Stimulated activated CD4-positive, alpha-beta T cell treated with anti-CD3 and anti-CD28 coated beads, Interleukin-15, amount 100 ng/mL, for 1 hour (primary cell): ENCODE measurements around the gene ATXN1.
A peak's percentile ranks its signal among the peaks of the same experiment; 100 is the strongest.

Experiments used
- DNase-seq, 2 donors: peaks; one replicate each; pipeline ENCODE4 v3.0.0-alpha.2; 2020; ENCODE audit warnings: low read depth in 1 of 2, low spot score in 1 of 2

ATXN1 gene

GRCh38 chr6:16762550-16763477, 1.6 kb upstream of the ATXN1 start:
- DNase-seq = peak in 1 of 2 donors; percentile 33

GRCh38 chr6:16762268-16762549, 949 bp upstream of the ATXN1 start:
- DNase-seq = no peak

GRCh38 chr6:16761471-16762267, 409 bp upstream of the ATXN1 start:
- DNase-seq = peak; percentile 71

DNA sequence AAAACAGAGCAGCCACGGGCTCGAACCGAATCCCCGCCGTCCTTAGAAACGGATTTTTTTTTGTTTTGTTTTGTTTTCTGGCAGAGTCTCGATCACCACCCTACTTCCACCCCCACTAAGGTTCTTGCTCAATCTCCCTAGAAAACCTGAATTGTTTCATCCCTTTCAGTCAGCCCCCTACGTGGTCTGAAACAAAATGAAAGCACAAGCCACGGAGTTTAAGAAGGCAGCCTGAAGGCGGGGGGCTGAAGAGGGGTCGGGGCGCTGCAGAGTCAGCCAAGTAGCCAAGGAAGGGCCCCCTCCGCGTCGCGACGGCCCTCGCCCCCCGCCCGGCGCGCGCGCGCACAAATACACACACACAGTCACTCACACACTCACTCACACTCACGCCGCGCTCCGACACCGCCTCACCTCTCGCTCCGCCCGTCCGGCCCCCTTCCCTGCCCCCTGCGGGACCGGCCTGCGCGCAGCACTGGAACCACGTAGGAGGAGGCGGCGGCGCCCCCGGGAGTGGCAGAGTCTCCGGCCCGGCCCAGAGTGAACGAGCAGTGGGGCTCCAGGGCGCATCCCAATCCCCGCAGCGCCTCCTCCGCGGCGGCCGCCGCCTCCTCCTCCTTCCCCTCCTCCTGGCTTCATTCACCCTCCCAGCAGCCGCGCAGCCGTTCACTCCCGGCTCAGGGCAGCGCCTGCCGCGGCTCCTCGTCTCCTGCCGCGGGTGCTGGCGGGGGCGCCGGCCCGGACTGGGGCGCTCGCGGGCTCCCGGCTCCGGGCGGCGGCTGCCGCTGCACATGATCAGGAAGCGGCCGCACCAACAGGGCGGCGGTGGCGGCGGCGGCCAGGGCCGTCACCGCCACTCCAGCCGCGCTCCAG, 1.4 kb downstream of the ATXN1 start:
- peak; percentile 58 to 67 for DNase-seq

DNA sequence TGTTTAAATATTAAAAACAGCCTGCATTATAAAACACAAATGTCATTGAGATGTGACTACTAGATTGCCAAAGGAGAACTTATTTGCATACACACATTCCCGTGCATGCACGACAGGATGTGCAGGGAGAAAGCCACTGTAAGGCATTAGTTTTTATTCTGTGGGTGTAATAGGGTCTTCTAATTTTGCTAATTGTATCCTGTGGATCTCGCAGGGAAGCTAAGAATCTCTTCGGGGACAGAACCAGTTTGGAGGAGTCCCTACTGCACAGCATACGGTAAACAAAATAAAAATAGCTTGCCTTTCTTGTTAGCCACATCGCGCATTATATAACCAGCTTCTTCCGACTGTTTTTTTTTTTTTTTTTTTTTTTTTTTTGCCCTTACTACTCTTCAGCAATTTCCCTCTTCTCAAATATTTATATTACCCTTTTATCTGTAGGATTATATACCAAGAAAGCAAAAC, 2.0 kb downstream of the ATXN1 start:
- DNase-seq = no peak

- no peak for DNase-seq
These were observed 2.9 kb downstream of the ATXN1 start for GRCh38 chr6:16758163-16758975.

DNA sequence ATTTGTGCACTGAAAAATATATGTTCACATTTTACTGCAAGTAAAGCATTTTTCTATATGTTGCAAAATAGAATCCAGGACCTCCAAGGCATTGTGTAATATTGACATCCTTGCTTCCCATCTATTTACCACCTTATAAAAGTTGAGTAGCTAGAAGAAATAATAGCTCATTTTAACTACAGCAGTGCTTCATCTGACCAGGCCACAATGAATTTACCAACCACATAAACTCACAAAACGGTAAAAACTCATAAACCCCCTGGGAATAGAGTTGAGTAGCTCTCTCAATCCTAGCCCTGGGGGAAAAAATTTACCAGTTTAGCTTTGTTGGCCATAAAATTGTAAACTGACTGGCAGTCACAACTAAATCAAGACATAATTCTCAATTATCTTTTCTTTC, 3.9 kb downstream of the ATXN1 start:
- DNase-seq = no peak

DNA sequence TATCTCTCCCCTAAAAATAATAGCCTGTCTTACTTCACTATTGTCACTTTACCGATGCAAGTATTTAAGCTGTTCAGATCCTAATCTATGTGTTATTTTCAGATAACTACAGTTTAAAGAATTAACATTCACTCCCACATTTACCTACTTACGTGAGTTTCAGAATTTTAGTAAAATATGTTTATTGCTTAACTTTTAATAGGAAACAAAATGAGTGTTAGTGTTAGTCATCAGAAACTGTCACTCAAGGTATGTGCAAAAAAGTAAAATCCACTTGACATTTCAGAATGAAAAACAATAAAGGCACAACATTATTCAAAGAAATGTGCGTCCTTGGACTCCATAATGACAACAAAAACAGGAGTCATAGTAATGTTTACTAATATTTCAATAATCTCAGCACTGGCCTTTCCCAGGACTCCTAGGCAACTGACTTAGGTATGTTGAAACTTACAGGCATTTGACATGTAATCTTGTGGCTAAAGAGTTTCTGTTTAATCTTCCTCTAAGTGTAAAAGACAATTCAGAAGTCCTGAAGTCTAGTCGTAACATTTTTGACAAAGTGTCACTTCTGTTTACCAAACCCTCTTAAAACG, 4.5 kb downstream of the ATXN1 start:
- DNase-seq = no peak

DNA sequence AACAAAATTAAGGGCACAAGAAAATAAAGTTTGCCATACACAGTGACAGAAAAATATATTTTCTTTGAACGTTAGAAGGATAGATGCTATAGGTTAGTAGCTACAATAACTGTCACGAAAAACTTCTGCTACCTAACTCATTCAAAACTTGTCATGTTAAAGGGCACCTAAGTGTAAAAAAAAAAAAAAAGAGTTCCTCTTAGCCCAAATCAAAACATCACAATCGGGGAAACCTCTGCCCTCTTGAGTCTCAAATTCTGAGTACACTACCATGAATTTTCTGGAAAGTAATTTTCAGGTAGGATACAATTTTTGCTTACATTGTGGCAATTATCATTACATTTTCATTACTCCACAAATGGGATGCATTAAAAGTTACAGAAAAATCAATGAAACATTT, 5.7 kb downstream of the ATXN1 start:
- no peak for DNase-seq

DNA sequence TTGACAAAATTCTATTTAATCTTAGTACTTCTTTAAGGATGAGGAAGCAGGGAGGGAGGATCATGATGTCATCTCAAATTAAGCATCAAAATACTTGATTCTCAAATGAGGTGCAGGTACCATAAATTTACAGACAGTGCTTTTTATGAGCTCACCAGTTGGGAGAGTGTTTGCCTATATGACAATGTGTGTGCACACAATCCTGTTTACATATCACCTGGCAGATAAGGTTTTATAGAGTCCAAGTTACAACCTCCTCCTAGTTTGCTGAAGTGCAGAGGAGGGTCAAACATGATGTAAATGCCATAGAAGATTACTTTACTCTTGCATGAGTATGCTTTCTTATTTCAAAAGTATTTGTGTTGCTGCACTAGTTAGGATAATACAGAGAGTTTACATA, 6.4 kb downstream of the ATXN1 start:
- DNase-seq = no peak

DNA sequence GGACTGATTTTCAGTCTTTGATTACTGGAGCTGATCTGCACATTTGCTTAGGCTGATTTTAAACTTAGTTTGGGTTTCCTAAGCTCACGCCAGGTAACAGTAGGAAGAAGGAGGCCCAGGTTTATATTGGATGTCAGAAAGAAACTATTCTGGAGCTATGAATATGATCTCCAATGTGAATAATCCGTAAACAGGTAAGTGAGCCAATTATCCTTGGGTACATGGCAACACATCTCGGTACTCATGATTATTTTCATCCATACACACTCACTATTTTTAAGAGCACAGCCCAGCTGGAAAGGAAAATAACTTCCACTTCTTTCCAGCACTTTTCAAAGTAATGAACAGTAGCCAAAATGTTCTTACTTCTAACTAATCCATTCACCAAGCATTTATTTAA, 7.0 kb downstream of the ATXN1 start:
- no peak for DNase-seq

DNA sequence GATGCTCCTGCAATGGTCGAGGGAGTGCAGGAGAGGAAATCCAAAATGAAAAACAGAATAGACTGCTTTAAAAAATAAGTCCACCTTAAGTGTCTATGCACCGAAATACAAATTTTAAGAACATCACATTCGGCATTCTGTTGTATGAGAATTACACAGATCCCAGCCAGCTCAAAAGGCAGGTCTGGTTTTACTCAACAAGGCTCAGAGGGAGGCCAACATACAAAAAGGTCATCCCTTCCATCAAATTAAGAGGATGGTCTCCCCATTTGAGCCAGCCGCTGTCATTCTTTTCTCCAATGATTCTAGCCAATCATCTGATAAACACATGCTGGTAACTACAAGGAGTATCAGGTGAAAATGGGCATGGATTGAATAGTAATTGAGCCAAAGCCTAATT, 7.9 kb downstream of the ATXN1 start:
- DNase-seq = no peak

DNA sequence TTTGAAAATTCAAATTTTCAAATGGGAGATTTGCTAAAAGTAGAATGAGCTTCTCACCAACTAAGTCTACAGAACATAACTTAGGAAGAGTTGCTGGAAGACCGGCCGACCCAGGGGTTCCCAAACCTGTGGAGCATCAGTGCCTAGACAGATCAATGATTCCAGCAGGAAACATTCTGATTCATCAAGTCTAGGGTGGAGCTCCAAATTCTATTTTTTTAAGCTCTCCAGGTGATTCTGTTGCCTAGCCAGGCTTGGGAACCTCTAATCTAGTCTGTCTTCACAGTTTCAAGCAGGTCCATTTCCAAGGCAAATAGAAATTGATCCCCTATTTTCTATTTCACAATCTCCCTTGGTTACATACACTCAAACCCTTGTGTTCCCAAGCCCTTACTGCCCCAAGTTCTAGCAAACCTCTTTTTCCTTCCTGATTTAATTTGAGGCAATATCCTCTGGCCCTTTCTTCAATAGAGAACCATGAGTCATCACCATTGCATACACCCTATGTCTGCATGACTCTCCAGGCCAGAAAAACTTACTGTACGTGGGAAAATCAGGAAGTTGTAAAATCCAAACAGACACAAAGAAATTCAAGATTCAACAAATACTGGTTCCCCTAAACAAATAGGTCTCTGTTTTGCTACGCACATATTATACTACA, 8.9 kb downstream of the ATXN1 start:
- no peak for DNase-seq

- no peak for DNase-seq
These were observed 9.9 kb downstream of the ATXN1 start for GRCh38 chr6:16751251-16751946.

GRCh38 chr6:16750566-16750965, 10.7 kb downstream of the ATXN1 start:
- no peak for DNase-seq

- DNase-seq = no peak
These were observed 11.5 kb downstream of the ATXN1 start for GRCh38 chr6:16749516-16750485.

GRCh38 chr6:16748025-16748319, 13.3 kb downstream of the ATXN1 start:
- DNase-seq = no peak
